Right lobe of liver (tissue), 4 donors: ENCODE results near the gene FOXRED2.

Experiments
- CTCF ChIP-seq, 4 donors: fragments of 200-600 bp in 3 of 4; fragments of 450-650 bp in 1 of 4; IDR thresholded peaks; one replicate each; pipeline versions ENCODE4 v1.5.1 to v1.8.0; 2016 to 2022; ENCODE audit warnings: antibody characterized with exemption in 4 of 4, mild to moderate bottlenecking in 2 of 4
- POLR2A ChIP-seq: fragments of 450-650 bp; IDR thresholded peaks from one replicate; pipeline ENCODE4 v1.6.1; 2017; ENCODE audit warnings: antibody characterized with exemption, mild to moderate bottlenecking
- donor health status: DM: no; HTN: no; CAD: no.
- donor health status: DM: no; HTN: no; CAD: no.
- donor health status: DM: no; HTN: yes; CAD: no.

- TF ChIP-seq CTCF (IDR thresholded peaks at IDR 0.05): no peak
- no peak for TF ChIP-seq POLR2A
These were observed 38.9 kb downstream of the FOXRED2 start for GRCh38 chr22:36467946-36468345.
